SKM-1 (cell line): ENCODE results near the gene ACER2.
"Not testable (repeated sequence)": the region's sequence is repeated elsewhere in the genome, so short reads cannot be mapped to it uniquely, and the experiment has no call there.

Source experiments
- DNase-seq: peaks from one replicate; lab custom pipeline; 2025; ENCODE audit not compliant: unreplicated experiment; lab: John Stamatoyannopoulos, UW

The ACER2 gene

GRCh38 chr9:19408693-19409400 lies at the start of gene ACER2:
Gene ACER2 (plus strand): TSS chr9:19409009. CDS start chr9:19409085, 76 bp downstream.
- DNase-seq = peak; percentile 23

DNA sequence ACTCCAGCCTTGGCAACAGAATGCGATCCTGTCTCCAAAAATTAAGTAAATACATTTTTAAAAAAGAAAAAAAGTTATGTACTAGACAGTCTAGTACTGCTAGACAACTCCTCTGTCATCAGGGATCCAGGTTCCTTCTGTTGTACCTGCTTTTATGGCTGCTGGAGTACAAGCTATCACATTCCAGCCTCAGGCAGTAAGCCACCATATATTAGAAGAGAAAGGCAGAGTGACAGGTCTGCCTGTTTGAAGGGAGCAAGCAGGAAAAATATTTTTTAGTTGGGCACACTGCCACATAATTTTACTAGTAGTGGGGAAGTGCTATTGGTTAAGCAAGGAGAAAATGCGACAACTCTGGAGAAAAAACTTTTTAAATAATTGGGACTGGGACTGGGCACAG lies 39.7 kb upstream of the ACER2 start:
- no peak for DNase-seq

- no peak for DNase-seq
These were observed 36.9 kb upstream of the ACER2 start for GRCh38 chr9:19371942-19372341.

- no peak for DNase-seq
These were observed 36.2 kb upstream of the ACER2 start for GRCh38 chr9:19372567-19372966.

- DNase-seq = no peak
These were observed 35.3 kb upstream of the ACER2 start for GRCh38 chr9:19373527-19373926.

DNA sequence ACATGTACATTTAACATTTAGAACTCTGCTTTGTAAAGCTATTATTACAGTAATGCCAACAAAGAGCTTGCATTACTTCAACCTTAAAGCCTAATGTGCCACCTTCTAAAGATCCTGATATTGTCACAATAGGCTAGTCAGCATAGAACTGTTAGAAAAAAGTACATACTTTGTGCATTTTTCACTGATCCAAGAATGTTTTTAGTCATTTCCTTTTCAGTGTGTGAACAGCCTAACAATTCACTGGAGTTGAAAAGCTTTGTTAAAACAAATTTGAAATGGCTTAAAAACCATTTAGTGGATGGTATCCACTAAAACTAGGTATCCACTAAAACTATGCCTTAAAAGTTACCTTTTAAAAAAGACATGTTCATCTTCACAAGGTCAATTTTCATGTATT lies 33.3 kb upstream of the ACER2 start:
- no peak for DNase-seq

DNA sequence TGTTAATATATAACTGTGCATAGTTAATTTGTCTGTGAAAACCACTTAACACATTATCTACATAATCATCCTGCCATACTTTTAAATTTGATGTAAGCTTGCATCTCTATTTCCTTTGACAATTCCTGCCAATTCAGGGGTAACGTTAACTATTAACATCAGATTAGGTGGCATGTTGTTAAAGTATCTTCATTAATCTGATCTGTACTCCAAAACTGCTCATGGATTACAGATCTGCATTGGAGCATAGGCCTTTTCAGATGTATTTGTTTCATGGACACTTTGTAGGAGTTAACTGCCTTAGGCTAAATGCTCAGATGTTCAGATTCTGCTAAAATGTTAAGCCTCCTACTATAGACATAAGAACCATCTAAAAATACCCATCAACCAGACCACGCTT lies 31.9 kb upstream of the ACER2 start:
- no peak for DNase-seq

DNA sequence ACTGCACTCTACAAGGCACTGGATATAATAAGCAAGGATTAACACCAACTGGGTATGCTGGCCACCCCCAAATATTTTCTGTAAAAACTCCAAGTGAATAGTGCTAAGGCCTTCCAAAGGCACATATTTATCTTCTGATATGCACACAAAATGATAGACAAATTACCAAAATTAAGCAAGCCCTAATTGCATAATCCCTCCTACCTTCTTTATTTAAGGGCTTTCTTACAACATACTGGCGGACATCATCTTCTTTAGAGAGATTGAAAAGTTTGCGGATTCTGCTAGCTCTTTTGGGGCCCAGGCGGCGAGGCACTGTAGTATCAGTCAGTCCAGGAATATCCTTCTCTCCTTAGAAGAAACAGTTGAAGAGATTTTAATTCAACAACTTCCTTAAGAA lies 30.6 kb upstream of the ACER2 start:
- DNase-seq = no peak

DNA sequence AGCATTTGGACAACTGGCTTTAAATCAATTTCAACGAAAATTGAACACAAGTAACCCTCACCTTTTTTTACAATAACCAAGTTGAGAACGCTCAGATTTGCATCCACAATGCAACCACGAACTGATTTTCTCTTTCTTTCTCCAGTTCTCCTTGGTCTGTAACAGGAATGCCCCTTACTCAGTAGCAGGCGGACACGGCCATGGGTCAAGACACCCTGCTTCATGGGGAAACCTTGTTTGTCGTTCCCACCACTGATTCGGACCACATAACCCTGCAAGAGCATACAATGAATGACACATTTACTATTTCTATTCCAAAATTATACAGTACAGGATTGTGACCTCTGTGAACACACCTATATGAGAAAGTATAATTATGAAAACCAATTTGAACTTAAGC lies 30.2 kb upstream of the ACER2 start:
- no peak for DNase-seq

DNA sequence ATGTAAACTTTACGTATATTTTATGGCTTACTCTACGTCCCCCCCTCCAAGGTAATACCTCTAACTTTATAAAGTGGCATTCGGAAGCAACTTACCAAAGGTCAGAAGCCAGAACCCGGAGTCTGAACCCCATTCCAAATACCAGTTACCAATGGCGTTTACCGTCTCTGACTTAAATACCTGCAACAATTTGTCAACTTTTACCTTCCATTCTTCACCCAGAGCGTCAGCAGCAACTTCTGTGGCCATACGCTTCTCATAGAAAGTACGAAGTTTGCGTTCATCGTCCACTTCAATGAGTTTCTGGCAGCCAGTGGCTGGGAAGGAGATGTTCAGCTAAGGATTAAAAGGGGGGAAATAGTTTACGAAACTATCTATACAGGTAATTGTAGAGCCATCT lies 29.5 kb upstream of the ACER2 start:
- no peak for DNase-seq

DNA sequence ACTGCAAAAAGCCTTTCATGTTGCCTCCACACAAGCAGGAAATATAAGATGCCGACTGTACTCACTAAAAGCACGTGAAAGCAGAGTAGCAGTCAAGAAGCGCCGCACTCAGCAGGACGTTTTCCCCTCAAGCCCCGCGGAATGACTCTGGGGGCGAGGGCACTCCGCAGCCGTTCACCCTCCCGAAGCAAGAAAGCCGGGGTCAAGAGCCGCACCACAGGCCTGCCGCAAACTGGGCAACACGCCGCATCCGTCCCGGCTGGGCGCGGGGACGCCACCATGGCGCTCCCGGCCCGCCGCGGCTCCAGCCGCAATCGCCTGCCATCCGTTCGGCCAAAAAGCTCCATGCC lies 29.1 kb upstream of the ACER2 start:
- DNase-seq = no peak

DNA sequence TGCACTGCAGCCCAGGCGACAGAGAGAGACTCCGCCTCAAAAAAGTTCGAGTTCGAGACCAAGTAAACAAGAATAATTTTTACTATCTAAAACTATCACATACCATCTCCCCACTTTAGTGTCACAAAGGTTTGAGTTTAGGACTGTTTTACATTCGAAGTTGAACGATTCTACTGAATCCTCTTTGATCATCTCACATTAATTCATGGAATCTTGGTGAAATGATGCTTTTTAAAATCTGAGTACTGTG lies 28.1 kb upstream of the ACER2 start:
- no peak for DNase-seq

GRCh38 chr9:19381656-19382055 lies 27.2 kb upstream of the ACER2 start:
- DNase-seq = no peak

DNA sequence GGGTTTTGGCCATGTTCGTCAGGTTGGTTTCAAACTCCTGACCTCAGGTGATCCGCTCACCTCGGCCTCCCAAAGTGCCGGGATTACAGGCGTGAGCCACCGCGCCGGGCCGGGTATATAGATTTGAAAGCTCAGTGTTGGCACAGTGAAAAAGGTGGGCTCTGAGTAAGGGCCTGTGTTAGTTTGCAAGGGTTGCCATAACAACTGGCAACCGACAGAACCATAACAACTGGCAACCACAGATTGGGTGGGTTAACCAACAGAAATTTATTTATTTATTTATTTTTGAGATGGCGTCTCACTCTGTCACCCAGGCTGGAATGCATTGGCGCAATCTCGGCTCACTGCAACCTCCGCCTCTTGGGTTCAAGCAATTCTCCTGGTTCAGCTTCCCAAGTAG lies 23.6 kb upstream of the ACER2 start:
- DNase-seq = not testable (repeated sequence)

GRCh38 chr9:19385786-19386501 lies 22.9 kb upstream of the ACER2 start:
- DNase-seq = no peak

GRCh38 chr9:19386502-19387044 lies 22.2 kb upstream of the ACER2 start:
- DNase-seq = no peak

DNA sequence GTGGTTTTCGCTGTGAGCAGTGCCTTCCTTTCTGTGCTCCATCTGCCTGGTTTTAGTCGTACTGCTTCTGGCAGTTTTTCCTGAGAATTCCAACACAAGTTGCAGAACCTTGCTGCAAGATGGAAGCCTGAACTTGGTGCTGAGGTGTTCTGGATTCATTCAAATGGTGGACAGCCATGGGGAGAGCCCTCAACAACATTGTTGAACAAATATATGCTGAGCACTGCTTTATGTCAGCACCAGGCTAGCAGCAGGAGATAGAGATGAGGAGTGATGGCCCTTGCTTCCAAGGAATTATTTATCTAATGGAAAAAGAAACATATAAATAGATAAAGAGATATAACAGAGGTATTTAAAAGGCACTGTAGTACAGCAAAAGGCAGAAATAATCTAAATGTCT lies 21.5 kb upstream of the ACER2 start:
- no peak for DNase-seq

DNA sequence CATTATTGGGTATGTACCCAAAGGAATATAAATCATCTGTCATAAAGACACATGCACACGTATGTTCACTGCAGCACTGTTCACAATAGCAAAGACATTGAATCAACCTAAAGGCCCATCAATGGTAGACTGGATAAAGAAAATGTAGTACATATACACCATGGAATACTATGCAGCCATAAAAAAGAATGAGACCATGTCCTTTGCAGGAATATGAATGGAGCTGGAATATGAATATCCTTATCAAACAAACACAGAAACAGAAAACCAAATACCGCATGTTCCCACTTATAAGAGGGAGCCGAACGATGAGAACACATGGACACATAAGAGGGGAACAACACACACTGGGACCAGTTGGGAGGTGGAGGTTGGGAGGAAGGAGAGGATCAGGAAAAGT lies 19.3 kb upstream of the ACER2 start:
- DNase-seq = not testable (repeated sequence)

GRCh38 chr9:19397845-19398244 lies 11.0 kb upstream of the ACER2 start:
- DNase-seq = no peak

DNA sequence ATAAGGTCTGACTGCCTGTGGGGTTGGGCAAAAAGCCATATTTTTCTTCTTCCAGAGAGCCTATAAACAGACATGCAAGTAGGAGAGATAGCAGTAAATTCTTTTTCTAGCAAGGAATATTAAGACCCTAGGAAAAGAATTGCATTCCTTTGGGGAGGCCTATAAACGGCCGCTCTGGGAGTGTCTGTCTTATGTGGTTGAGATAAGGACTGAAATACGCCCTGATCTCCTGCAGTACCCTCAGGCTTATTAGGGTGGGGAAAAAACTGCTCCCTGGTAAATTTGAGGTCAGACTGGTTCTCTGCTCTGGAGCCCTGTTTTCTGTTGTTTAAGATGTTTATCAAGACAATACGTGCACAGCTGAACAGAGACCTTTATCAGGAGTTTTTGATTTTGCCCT lies 5.6 kb upstream of the ACER2 start:
- DNase-seq = not testable (repeated sequence)

DNA sequence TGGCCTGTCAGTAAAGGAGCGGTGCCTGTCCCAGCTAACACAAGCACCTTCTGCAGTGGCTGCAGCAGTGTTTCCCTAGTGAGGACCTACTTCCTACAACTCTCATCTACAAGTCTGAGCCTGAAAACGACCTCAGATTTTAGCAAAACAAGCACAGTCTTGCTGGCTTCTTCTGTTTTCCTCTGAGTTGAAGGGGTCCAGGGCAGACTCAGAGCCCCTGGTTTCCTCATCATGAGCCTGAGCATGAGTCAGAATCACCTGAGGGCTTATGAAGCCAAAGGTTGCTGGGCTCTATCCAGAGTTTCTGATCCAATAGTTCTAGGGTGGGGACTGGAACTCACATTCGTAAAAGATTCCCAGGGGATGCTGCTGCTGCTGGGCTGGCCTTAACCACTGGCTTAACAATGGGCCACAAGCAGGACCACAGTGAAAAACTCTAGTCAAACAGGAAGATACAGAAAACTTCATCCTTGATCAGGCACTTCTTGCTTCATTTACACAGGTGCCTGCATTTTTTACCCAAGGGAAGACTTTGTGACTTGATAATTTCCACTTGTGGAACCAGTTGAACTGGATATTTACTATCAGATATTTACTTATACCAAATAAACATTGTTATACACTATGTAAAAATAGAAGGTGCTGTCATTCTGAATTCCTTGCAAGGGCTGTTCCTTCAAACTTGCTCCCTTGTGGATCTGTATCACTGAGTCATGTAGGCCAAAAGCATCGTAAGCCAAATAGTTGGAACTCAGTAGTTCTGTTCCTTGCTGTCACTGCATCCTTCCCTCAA lies 4.3 kb upstream of the ACER2 start:
- DNase-seq = no peak

DNA sequence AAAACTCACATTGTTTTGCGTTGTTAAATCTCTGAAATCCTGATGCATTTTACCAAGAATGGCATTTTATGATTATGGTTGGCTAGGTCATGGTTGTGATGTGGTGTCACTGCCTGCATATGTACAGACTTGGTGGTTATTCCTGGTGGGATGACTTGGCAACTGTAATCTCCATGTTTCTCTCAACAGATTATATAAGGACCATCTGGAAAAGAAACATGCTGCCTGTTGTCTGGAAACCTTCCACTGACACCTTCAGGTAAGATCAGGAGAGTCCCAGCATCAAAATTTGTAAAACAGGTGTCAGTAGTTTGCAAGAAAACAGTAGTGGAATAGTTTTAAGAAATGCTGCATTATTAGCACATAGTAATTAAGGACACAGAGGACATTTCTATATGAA lies 3.0 kb upstream of the ACER2 start:
- DNase-seq = no peak
